ENCODE results near the gene PAX1. TPM values are rescaled to one million over a fixed set of nuclear protein-coding genes. Genes with fewer than 3 reads are reported as not detected.

The PAX1 gene
- total RNA-seq, 6 experiments from 2014 or later, result not detected

DNA sequence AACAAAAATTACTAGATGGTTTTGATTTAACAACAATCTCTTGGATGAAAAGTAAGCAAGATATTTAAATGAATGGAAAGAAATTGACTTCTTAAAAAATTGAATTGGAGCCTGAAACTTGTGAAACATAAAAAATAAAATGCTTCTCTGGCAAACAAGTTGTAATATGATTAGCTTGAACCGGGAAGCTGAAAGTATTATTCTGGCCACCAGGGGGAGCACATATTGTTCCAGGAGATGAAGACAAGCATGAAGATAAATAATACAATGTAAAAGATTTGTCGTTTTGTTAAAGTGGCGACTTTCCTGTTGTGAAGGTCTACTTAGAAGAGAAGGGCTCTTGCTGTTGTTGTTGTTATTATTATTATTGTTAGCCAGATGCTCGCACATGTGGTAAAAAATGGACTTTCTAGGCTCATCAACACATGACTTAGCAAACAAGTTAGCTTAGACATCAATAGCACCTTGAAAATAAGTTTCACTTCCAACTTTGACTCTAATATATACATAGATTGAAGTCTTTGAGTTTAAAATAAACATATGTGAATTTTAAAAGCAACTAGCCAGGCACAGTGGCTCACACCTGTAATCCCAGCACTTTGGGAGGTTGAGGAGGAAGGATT lies 14.2 kb downstream of the PAX1 start:
- TF ChIP-seq CTCF (IDR thresholded peaks at IDR 0.05), result peak; percentile 91
- no peaks in the 10 kb centered on the region for H3K36me3 Mint-ChIP-seq (ENCODE audit: low read depth)
- H3K4me1 Mint-ChIP-seq (ENCODE audit: low read depth), result no peaks in the 10 kb centered on the region
- DNase-seq, result peak; percentile 50
- peaks cover 11% of the 10 kb centered on the region for H3K27me3 Mint-ChIP-seq (ENCODE audit: insufficient read depth)
- no peak overlapping the region for H3K27ac Mint-ChIP-seq
- no peak overlapping the region for H3K4me3 Mint-ChIP-seq
- peaks cover 16% of the 10 kb centered on the region; the same call in 1 of the 2 replicates for H3K9me3 Mint-ChIP-seq

GRCh38 chr20:21725892-21726291 lies 20.4 kb downstream of the PAX1 start:
- H3K4me1 Mint-ChIP-seq (ENCODE audit: low read depth), result no peaks in the 10 kb centered on the region

GRCh38 chr20:21729316-21729715 lies 23.9 kb downstream of the PAX1 start:
- no peak overlapping the region for H3K27ac Mint-ChIP-seq
- no peaks in the 10 kb centered on the region for H3K4me1 Mint-ChIP-seq (ENCODE audit: low read depth)
- DNase-seq, result no peak
- no peak for TF ChIP-seq CTCF (IDR thresholded peaks at IDR 0.05)
- peaks cover 32% of the 10 kb centered on the region for H3K9me3 Mint-ChIP-seq
- H3K4me3 Mint-ChIP-seq, result no peak overlapping the region
- H3K27me3 Mint-ChIP-seq (ENCODE audit: insufficient read depth), result no peaks in the 10 kb centered on the region; the same call in none of the 2 replicates
- H3K36me3 Mint-ChIP-seq (ENCODE audit: low read depth), result no peaks in the 10 kb centered on the region

More at GRCh38 chr20:21725892-21726291, 20.4 kb downstream of the PAX1 start:
- DNase-seq, result no peak
- Mint-ChIP-seq H3K36me3 (ENCODE audit: low read depth) (no peaks in the 10 kb centered on the region), H3K27ac (no peak overlapping the region), H3K4me3 (no peak overlapping the region), H3K27me3 (ENCODE audit: insufficient read depth) (no peaks in the 10 kb centered on the region; the same call in 1 of the 2 replicates), H3K9me3 (peaks cover 36% of the 10 kb centered on the region)
- no peak for TF ChIP-seq CTCF (IDR thresholded peaks at IDR 0.05)

DNA sequence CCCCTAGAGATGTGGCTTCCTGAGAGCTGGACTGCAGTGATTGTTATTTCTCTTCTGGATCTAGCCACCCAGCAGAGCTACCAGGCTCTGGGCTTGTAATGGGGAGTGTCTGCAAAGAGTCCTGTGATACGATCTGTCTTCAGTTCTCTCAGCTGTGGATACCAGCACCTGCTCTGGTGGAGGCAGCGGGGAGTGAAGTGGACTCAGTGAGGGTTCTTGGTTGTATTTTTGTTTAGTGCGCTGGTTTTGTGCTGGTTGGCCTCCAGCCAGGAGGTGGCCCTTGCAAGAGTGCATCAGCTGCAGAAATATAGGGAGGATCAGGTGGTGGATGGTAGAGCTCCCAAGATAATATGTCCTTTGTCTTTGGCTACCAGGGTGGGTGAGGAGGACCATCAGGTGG lies 33.7 kb downstream of the PAX1 start:
- DNase-seq, result no peak
- no peak for TF ChIP-seq CTCF (IDR thresholded peaks at IDR 0.05)
- H3K27ac Mint-ChIP-seq, result no peak overlapping the region
- H3K27me3 Mint-ChIP-seq (ENCODE audit: insufficient read depth), result no peaks in the 10 kb centered on the region; the same call in 1 of the 2 replicates
- H3K4me1 Mint-ChIP-seq (ENCODE audit: low read depth), result no peaks in the 10 kb centered on the region
- no peak overlapping the region for H3K4me3 Mint-ChIP-seq
- no peaks in the 10 kb centered on the region for H3K36me3 Mint-ChIP-seq (ENCODE audit: low read depth)
- peaks cover 73% of the 10 kb centered on the region for H3K9me3 Mint-ChIP-seq

DNA sequence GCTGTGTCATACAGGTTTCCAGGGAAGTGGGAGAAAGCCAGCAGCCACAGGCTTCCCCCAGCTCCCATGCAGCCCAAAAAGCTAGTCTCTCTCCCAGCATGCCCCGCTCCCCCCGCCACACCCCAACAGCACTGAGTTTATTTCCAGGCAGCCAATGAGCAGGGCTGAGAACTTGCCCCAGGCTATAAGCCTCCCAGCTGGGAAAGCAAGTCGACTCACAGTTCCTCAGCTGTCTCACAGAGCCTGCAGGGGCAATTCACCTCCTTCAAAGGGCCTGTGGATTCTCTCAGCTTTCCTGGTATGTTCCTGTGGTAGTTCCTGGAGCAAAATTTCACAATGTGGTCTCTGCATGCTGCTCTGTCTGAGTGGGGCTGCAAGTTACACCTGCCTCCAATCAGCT lies 34.2 kb downstream of the PAX1 start:
- Mint-ChIP-seq H3K27ac (no peak overlapping the region), H3K36me3 (ENCODE audit: low read depth) (no peaks in the 10 kb centered on the region), H3K27me3 (ENCODE audit: insufficient read depth) (no peaks in the 10 kb centered on the region; the same call in 1 of the 2 replicates), H3K9me3 (peaks cover 73% of the 10 kb centered on the region), H3K4me1 (ENCODE audit: low read depth) (no peaks in the 10 kb centered on the region), H3K4me3 (no peak overlapping the region)
- no peak for TF ChIP-seq CTCF (IDR thresholded peaks at IDR 0.05)
- no peak for DNase-seq

Data from HFFc6 (cell line).